Activated T-cell treated with anti-CD3 and anti-CD28 coated beads, Interleukin-2, amount 50 U/mL, for 48 hours (primary cell): ENCODE data around the gene TMEM185A.
"Not testable (repeated sequence)": the region's sequence is repeated elsewhere in the genome, so short reads cannot be mapped to it uniquely, and the experiment has no call there.

Source experiments
- DNase-seq, 2 experiments: peaks; one replicate each; pipeline ENCODE4 v3.0.0-alpha.2; 2020

The TMEM185A gene

GRCh38 chrX:149631234-149632165, at the start of gene TMEM185A:
Gene TMEM185A, minus strand, starts transcription at chrX:149631792. Its CDS starts 212 bp downstream, at chrX:149631580.
- peak; percentile 77 to 82 for DNase-seq

- no peak for DNase-seq
Measured at GRCh38 chrX:149681182-149681581, 49.6 kb upstream of the TMEM185A start.

- not testable (repeated sequence) for DNase-seq
Measured at GRCh38 chrX:149679164-149679678, 47.6 kb upstream of the TMEM185A start.

GRCh38 chrX:149675554-149675953, 44.0 kb upstream of the TMEM185A start:
- not testable (repeated sequence) for DNase-seq

- not testable (repeated sequence) for DNase-seq
Measured at GRCh38 chrX:149675088-149675487, 43.5 kb upstream of the TMEM185A start.

- not testable (repeated sequence) for DNase-seq
Measured at GRCh38 chrX:149660613-149661012, 29.0 kb upstream of the TMEM185A start.

- DNase-seq, result not testable (repeated sequence)
Measured at GRCh38 chrX:149656260-149656884, 24.8 kb upstream of the TMEM185A start.

GRCh38 chrX:149652232-149652981, 20.8 kb upstream of the TMEM185A start:
- DNase-seq, result no peak

- DNase-seq, result no peak
Measured at GRCh38 chrX:149650162-149650561, 18.6 kb upstream of the TMEM185A start.

GRCh38 chrX:149648932-149649331, 17.3 kb upstream of the TMEM185A start:
- no peak for DNase-seq

- DNase-seq, result no peak
Measured at GRCh38 chrX:149647505-149647904, 15.9 kb upstream of the TMEM185A start.

- DNase-seq, result no peak
Measured at GRCh38 chrX:149643496-149643895, 11.9 kb upstream of the TMEM185A start.

GRCh38 chrX:149641835-149642234, 10.2 kb upstream of the TMEM185A start:
- no peak for DNase-seq

GRCh38 chrX:149641432-149641831, 9.8 kb upstream of the TMEM185A start:
- DNase-seq, result no peak

GRCh38 chrX:149639568-149639967, 8.0 kb upstream of the TMEM185A start:
- no peak for DNase-seq

- DNase-seq, result no peak
Measured at GRCh38 chrX:149638860-149639259, 7.3 kb upstream of the TMEM185A start.

- DNase-seq, result no peak
Measured at GRCh38 chrX:149633511-149633910, 1.9 kb upstream of the TMEM185A start.

GRCh38 chrX:149630681-149631233, 835 bp downstream of the TMEM185A start:
- DNase-seq, result no peak

GRCh38 chrX:149629730-149630387, 1.7 kb downstream of the TMEM185A start:
- DNase-seq, result no peak

GRCh38 chrX:149628768-149629167, 2.8 kb downstream of the TMEM185A start:
- DNase-seq, result no peak

- DNase-seq, result no peak
Measured at GRCh38 chrX:149628280-149628679, 3.3 kb downstream of the TMEM185A start.

GRCh38 chrX:149626829-149627228, 4.8 kb downstream of the TMEM185A start:
- not testable (repeated sequence) for DNase-seq
